Panc1 (cell line): Measurements from ENCODE around the gene CCNA2. TPM values are rescaled to one million over a fixed set of nuclear protein-coding genes. Genes with fewer than 3 reads are reported as not detected.

Experiments used
- ATAC-seq: fragments of 200-7000 bp; cut with Tn5 transposase; 2 replicates; pipeline ENCODE4 v1.9.1; 2020; ENCODE audit warnings: mild to moderate bottlenecking, moderate library complexity
- BruUV-seq: library from RNA; stranded (reverse); fragments of 400-500 nt; replicated peaks from 2 replicates; lab custom pipeline; 2021; lab: Mats Ljungman, UMichigan
- CTCF ChIA-PET: fragments of 300-600 bp; sonication (Branson Sonifier 250); formaldehyde crosslinking; loops from one replicate; lab custom pipeline; 2022; ENCODE audit warnings: antibody characterized with exemption; lab: Charles Lee
- POLR2A ChIA-PET: fragments of 300-600 bp; sonication (Branson Sonifier 250); formaldehyde crosslinking; loops from one replicate; lab custom pipeline; 2022; ENCODE audit warnings: antibody characterized with exemption; lab: Charles Lee
- DNase-seq: peaks from one replicate; pipeline ENCODE4 v3.0.0-alpha.2; 2010; ENCODE audit warnings: low read depth, low spot score
- H3K27ac ChIP-seq: 2 replicates; pipeline ENCODE4 v1.5.1; 2011; ENCODE audit warnings: mild to moderate bottlenecking, low read length, inconsistent platforms
- H3K27me3 ChIP-seq: fragments of 200-500 bp; sonication (Bioruptor generic); 2 replicates; pipeline ENCODE4 v1.6.0; 2014; ENCODE audit warnings: low read length, inconsistent platforms; ENCODE audit not compliant: control insufficient read depth, insufficient read depth
- H3K36me3 ChIP-seq: fragments of 200-500 bp; sonication (Bioruptor generic); 2 replicates; pipeline ENCODE4 v1.5.1; 2014; ENCODE audit warnings: inconsistent platforms, mild to moderate bottlenecking, low read length, moderate library complexity; ENCODE audit not compliant: control insufficient read depth, insufficient read depth
- H3K4me1 ChIP-seq: 2 replicates; pipeline ENCODE4 v1.5.1; 2011; ENCODE audit warnings: inconsistent platforms, mild to moderate bottlenecking, low read length, moderate library complexity; ENCODE audit not compliant: control insufficient read depth, insufficient read depth
- H3K4me3 ChIP-seq, 2 experiments: 2 replicates each; pipeline ENCODE4 v1.5.1; 2011 to 2012; ENCODE audit warnings: low read depth in 2 of 2, low read length in 2 of 2, mild to moderate bottlenecking in 2 of 2, inconsistent platforms in 1 of 2, moderate library complexity in 1 of 2
- H3K9me3 ChIP-seq: fragments of 200-500 bp; sonication (Bioruptor generic); 2 replicates; pipeline ENCODE4 v1.5.1; 2014; ENCODE audit warnings: low read depth, mild to moderate bottlenecking, inconsistent platforms, low read length, moderate library complexity; ENCODE audit not compliant: control insufficient read depth, insufficient read depth
- POLR2AphosphoS5 ChIP-seq: IDR thresholded peaks from 2 replicates; pipeline ENCODE4 v1.6.1; 2012; ENCODE audit warnings: mild to moderate bottlenecking, low read depth, low read length, moderate library complexity
- SIN3A ChIP-seq: IDR thresholded peaks from 2 replicates; pipeline ENCODE4 v1.6.1; 2012; ENCODE audit warnings: low read depth, mild to moderate bottlenecking, low read length, moderate library complexity, borderline replicate concordance; ENCODE audit not compliant: insufficient read depth
- TCF7L2 ChIP-seq: IDR thresholded peaks from 2 replicates; pipeline ENCODE4 v1.6.1; 2011; ENCODE audit warnings: mild to moderate bottlenecking, low read depth, low read length, inconsistent platforms
- in situ Hi-C: cut with HindIII; loops from 2 replicates; pipeline ENCODE4 v1.10.0; 2016; ENCODE audit warnings: low sequenced_read_pairs, low pct_unique_long_range_greater_than_20kb
- intact Hi-C: fragments of 100-400 bp; cut with micrococcal nuclease; formaldehyde crosslinking; loops from one replicate; pipeline ENCODE4 v1.10.0; 2022; ENCODE audit not compliant: unreplicated experiment
- total RNA-seq: library from RNA; stranded (reverse); gene quantifications from one replicate; pipeline ENCODE4 v1.2.1, GENCODE V29; 2021; ENCODE audit not compliant: unreplicated experiment
- TF ChIP-seq, protein P1 (sequence below), 2 experiments: IDR thresholded peaks; 2 replicates each; pipeline ENCODE4 v1.6.1; 2011 to 2012; ENCODE audit warnings: low read depth in 2 of 2, control low read depth in 1 of 2, low read length in 1 of 2, mild to moderate bottlenecking in 1 of 2, moderate library complexity in 1 of 2; ENCODE audit not compliant: insufficient read depth in 1 of 2
- TF ChIP-seq, protein P2 (sequence below): fragments of 450-650 bp; IDR thresholded peaks from 2 replicates; pipeline ENCODE4 v1.5.1; 2017; ENCODE audit warnings: mild to moderate bottlenecking

CCNA2 gene
- total RNA-seq, 1 experiment from 2014 or later, result 31.8 TPM

DNA sequence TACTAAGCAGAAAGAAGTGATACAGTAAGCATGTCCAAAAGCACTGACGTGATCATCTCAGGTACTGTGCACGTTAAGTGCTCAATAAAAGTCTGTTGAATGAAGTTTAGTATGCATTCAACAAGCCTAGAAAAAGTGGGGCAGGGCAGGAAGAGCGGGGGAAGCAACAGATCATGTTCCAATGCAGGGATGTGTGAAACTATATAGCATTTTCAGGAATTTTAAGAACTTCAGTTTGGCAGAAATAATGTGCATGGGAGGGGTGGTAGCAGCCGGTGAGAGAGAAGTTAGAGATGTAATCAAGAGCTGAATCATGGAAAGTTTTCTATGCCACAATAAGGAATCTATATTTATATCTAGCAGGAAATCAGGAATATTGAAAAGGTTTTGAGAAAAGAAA lies 19.2 kb upstream of the CCNA2 start:
- TF ChIP-seq, protein P1, sequence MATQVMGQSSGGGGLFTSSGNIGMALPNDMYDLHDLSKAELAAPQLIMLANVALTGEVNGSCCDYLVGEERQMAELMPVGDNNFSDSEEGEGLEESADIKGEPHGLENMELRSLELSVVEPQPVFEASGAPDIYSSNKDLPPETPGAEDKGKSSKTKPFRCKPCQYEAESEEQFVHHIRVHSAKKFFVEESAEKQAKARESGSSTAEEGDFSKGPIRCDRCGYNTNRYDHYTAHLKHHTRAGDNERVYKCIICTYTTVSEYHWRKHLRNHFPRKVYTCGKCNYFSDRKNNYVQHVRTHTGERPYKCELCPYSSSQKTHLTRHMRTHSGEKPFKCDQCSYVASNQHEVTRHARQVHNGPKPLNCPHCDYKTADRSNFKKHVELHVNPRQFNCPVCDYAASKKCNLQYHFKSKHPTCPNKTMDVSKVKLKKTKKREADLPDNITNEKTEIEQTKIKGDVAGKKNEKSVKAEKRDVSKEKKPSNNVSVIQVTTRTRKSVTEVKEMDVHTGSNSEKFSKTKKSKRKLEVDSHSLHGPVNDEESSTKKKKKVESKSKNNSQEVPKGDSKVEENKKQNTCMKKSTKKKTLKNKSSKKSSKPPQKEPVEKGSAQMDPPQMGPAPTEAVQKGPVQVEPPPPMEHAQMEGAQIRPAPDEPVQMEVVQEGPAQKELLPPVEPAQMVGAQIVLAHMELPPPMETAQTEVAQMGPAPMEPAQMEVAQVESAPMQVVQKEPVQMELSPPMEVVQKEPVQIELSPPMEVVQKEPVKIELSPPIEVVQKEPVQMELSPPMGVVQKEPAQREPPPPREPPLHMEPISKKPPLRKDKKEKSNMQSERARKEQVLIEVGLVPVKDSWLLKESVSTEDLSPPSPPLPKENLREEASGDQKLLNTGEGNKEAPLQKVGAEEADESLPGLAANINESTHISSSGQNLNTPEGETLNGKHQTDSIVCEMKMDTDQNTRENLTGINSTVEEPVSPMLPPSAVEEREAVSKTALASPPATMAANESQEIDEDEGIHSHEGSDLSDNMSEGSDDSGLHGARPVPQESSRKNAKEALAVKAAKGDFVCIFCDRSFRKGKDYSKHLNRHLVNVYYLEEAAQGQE (IDR thresholded peaks at IDR 0.05; ENCODE audit: insufficient read depth in 1 of 2, low read depth in 2 of 2, low read length in 1 of 2), result no peak
- TF ChIP-seq TCF7L2, result no peak
- no peak for TF ChIP-seq POLR2AphosphoS5
- TF ChIP-seq SIN3A, result no peak
- TF ChIP-seq, protein P2, sequence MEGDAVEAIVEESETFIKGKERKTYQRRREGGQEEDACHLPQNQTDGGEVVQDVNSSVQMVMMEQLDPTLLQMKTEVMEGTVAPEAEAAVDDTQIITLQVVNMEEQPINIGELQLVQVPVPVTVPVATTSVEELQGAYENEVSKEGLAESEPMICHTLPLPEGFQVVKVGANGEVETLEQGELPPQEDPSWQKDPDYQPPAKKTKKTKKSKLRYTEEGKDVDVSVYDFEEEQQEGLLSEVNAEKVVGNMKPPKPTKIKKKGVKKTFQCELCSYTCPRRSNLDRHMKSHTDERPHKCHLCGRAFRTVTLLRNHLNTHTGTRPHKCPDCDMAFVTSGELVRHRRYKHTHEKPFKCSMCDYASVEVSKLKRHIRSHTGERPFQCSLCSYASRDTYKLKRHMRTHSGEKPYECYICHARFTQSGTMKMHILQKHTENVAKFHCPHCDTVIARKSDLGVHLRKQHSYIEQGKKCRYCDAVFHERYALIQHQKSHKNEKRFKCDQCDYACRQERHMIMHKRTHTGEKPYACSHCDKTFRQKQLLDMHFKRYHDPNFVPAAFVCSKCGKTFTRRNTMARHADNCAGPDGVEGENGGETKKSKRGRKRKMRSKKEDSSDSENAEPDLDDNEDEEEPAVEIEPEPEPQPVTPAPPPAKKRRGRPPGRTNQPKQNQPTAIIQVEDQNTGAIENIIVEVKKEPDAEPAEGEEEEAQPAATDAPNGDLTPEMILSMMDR, result no peak
- Histone ChIP-seq H3K27me3 (no peaks in the 10 kb centered on the region), H3K9me3 (no peaks in the 10 kb centered on the region), H3K4me3 (no peak overlapping the region), H3K27ac (no peak overlapping the region), H3K4me1 (no peaks in the 10 kb centered on the region), H3K36me3 (no peaks in the 10 kb centered on the region)
- DNase-seq, result no peak
- intact Hi-C loops, result no loop called here
- POLR2A ChIA-PET, result no interaction called here
- no peak for ATAC-seq
- CTCF ChIA-PET, result no interaction called here
- in situ Hi-C loops, result no loop called here
- BruUV-seq, result no TSS peak

DNA sequence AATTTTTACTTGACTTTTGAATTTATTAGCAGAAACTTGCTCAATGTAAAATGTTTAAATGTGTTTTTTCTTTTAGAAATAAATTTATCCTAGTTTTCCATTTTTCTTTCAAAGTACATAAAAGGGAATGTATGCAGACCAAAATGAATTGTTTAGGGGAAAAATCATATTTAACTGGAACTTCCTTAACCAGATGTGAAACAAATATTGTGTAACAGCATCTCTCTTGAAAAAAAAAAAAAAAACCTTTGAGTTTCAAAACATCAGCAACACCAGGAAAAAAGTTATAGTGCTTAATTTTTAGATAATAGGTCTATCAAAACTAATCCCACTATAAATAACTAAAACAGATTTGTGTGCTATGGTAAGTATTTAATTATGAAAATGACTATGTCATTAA lies 14.5 kb upstream of the CCNA2 start:
- H3K27ac ChIP-seq, result no peak overlapping the region
- ChIA-PET CTCF (no interaction called here), POLR2A (no interaction called here)
- no peak for DNase-seq
- H3K4me1 ChIP-seq, result no peaks in the 10 kb centered on the region
- intact Hi-C loops, result no loop called here
- BruUV-seq, result no TSS peak
- TF ChIP-seq POLR2AphosphoS5 (no peak), TCF7L2 (no peak), SIN3A (no peak)
- TF ChIP-seq, protein P1 (IDR thresholded peaks at IDR 0.05; ENCODE audit: insufficient read depth in 1 of 2, low read depth in 2 of 2, low read length in 1 of 2), result no peak
- TF ChIP-seq, protein P2, result no peak
- in situ Hi-C loops, result no loop called here
- no peaks in the 10 kb centered on the region for H3K9me3 ChIP-seq
- no peak overlapping the region for H3K4me3 ChIP-seq
- no peak for ATAC-seq
- no peaks in the 10 kb centered on the region for H3K27me3 ChIP-seq
- H3K36me3 ChIP-seq, result no peaks in the 10 kb centered on the region
